Glomerular visceral epithelial cell (primary cell): ENCODE results near the gene CLASP1.
"Not testable (repeated sequence)": the region's sequence is repeated elsewhere in the genome, so short reads cannot be mapped to it uniquely, and the experiment has no call there.

Source experiments
- DNase-seq: peaks from one replicate; pipeline ENCODE4 v3.0.0-alpha.2; 2016; ENCODE audit errors: extremely low spot score

The CLASP1 gene

GRCh38 chr2:121649149-121649595 lies at the start of gene CLASP1:
CLASP1 (minus strand) TSS chr2:121649462; CDS start chr2:121605895, 43,567 bp downstream.
- peak; percentile 97 for DNase-seq

GRCh38 chr2:121698318-121698930 lies 49.2 kb upstream of the CLASP1 start:
- no peak for DNase-seq

GRCh38 chr2:121697108-121697631 lies 47.9 kb upstream of the CLASP1 start:
- DNase-seq: no peak

GRCh38 chr2:121696410-121696930 lies 47.2 kb upstream of the CLASP1 start:
- DNase-seq: no peak

GRCh38 chr2:121695171-121695451 lies 45.8 kb upstream of the CLASP1 start:
- no peak for DNase-seq

- DNase-seq: peak; percentile 48
These were observed 45.3 kb upstream of the CLASP1 start for GRCh38 chr2:121694398-121695170.

- DNase-seq: not testable (repeated sequence)
These were observed 41.3 kb upstream of the CLASP1 start for GRCh38 chr2:121690572-121690971.

GRCh38 chr2:121690095-121690494 lies 40.8 kb upstream of the CLASP1 start:
- DNase-seq: no peak

- DNase-seq: peak; percentile 31
These were observed 40.1 kb upstream of the CLASP1 start for GRCh38 chr2:121689356-121689755.

- DNase-seq: no peak
These were observed 39.6 kb upstream of the CLASP1 start for GRCh38 chr2:121688820-121689219.

- DNase-seq: no peak
These were observed 37.6 kb upstream of the CLASP1 start for GRCh38 chr2:121686902-121687301.

- DNase-seq: no peak
These were observed 37.0 kb upstream of the CLASP1 start for GRCh38 chr2:121686218-121686617.

- DNase-seq: no peak
These were observed 33.4 kb upstream of the CLASP1 start for GRCh38 chr2:121682396-121683298.

GRCh38 chr2:121677855-121678254 lies 28.6 kb upstream of the CLASP1 start:
- DNase-seq: no peak

- not testable (repeated sequence) for DNase-seq
These were observed 22.4 kb upstream of the CLASP1 start for GRCh38 chr2:121671621-121672020.

GRCh38 chr2:121670181-121670580 lies 20.9 kb upstream of the CLASP1 start:
- DNase-seq: no peak

GRCh38 chr2:121667618-121668017 lies 18.4 kb upstream of the CLASP1 start:
- DNase-seq: no peak

- no peak for DNase-seq
These were observed 16.8 kb upstream of the CLASP1 start for GRCh38 chr2:121666042-121666441.

- DNase-seq: peak; percentile 35
These were observed 16.2 kb upstream of the CLASP1 start for GRCh38 chr2:121665504-121665903.

- no peak for DNase-seq
These were observed 15.5 kb upstream of the CLASP1 start for GRCh38 chr2:121664713-121665112.

- peak; percentile 52 for DNase-seq
These were observed 14.8 kb upstream of the CLASP1 start for GRCh38 chr2:121664086-121664485.

GRCh38 chr2:121663434-121663833 lies 14.2 kb upstream of the CLASP1 start:
- no peak for DNase-seq
